ENCODE results near the gene RNU5D-1. TPM values are rescaled to one million over a fixed set of nuclear protein-coding genes. Genes with fewer than 3 reads are reported as not detected.

Gene RNU5D-1
- total RNA-seq, 1 experiment from 2014 or later: not detected

DNA sequence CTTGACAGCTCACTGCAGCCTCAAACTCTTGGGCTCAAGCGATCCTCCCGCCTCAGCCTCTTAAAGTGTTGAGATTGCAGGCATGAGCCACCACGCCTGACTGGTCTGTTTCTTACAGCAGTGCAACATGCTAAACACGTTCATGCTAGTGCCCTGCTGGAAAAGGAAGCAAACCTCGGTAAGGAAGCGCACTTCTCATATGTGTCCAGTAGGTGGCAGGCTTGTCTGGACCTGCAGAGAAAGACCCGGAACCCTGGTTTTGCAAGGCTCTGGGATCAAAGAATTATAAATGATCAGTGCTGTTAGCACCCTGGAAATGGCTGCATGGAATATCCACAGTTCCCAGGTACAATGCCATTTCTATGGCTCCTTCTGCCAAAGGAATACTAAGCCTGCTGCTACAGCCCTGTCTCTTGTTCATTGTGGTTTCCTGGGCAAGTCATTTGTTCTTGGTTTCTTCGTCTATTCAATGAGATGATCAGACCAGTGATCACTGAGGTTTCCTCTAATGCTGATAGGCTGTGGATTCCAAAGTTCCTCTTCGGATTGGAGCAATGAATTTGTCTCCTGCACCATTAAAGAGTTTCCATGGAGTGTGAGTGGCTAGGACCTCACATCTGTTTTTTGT, 15.9 kb downstream of the RNU5D-1 start:
- Histone ChIP-seq H4K8ac (replicated peaks; ENCODE audit: insufficient read length, low read depth, low read length) (no peak overlapping the region), H3K79me1 (ENCODE audit: insufficient read depth, low read depth, low read length, poor library complexity, severe bottlenecking) (no peaks in the 10 kb centered on the region), H3K4me2 (ENCODE audit: insufficient read depth, insufficient read length, low read length) (no peak overlapping the region), H4K5ac (ENCODE audit: insufficient read length, low read depth, low read length) (no peak overlapping the region), H4K20me1 (ENCODE audit: control insufficient read depth, insufficient read depth, insufficient read length) (no peaks in the 10 kb centered on the region), H3K56ac (ENCODE audit: insufficient read length, low read depth, low read length) (no peak overlapping the region), H2AFZ (ENCODE audit: low read length) (peak overlapping the region; percentile 79), H3K4ac (ENCODE audit: low read depth, low read length) (no peak overlapping the region), H3K79me2 (ENCODE audit: insufficient read depth, low read length) (no peaks in the 10 kb centered on the region), H3K27ac (ENCODE audit: insufficient read length, low read depth, low read length) (no peak overlapping the region), H3K9me3 (ENCODE audit: control insufficient read depth, low read depth, low read length) (no peaks in the 10 kb centered on the region), H3K14ac (ENCODE audit: insufficient read depth, low read length) (no peak overlapping the region), H3K4me1 (ENCODE audit: insufficient read depth, low read length) (no peaks in the 10 kb centered on the region), H2BK5ac (ENCODE audit: insufficient read length, low read length) (no peak overlapping the region), H4K91ac (ENCODE audit: insufficient read length, low read depth, low read length) (no peak overlapping the region), H2BK20ac (ENCODE audit: low read depth, low read length, poor library complexity, severe bottlenecking) (no peak overlapping the region), H3K27me3 (ENCODE audit: insufficient read depth, low read length) (no peaks in the 10 kb centered on the region), H2BK15ac (ENCODE audit: low read depth, low read length) (no peak overlapping the region), H3K9ac (ENCODE audit: extremely low read depth, insufficient read length, low read length) (no peak overlapping the region), H2AK5ac (ENCODE audit: insufficient read length, low read length) (no peak overlapping the region), H3K23ac (ENCODE audit: insufficient read length, low read depth, low read length) (no peak overlapping the region), H3K23me2 (ENCODE audit: insufficient read length, low read depth, low read length, poor library complexity, severe bottlenecking) (no peaks in the 10 kb centered on the region), H2BK12ac (ENCODE audit: insufficient read length, low read depth, low read length) (no peak overlapping the region), H3T11ph (ENCODE audit: low read length) (no peak overlapping the region), H2BK120ac (ENCODE audit: low read depth, low read length, poor library complexity, severe bottlenecking) (no peak overlapping the region), H3K18ac (ENCODE audit: insufficient read length, low read depth, low read length) (no peak overlapping the region)
- Mint-ChIP-seq H3K9me3 (no peaks in the 10 kb centered on the region; a peak in 1 of 5 replicates), H3K36me3 (ENCODE audit: insufficient read depth in 1 of 3, low read depth in 3 of 3) (no peaks in the 10 kb centered on the region), H3K27ac (no peak overlapping the region), H3K4me1 (peaks cover 0 to 4% of the 10 kb centered on the region in 2 experiments; a peak in 1 of 4 replicates), H3K4me3 (no peak overlapping the region), H3K27me3 (ENCODE audit: low read depth) (no peaks in the 10 kb centered on the region; the same call in 1 of the 2 replicates)
- WGBS (ENCODE audit: extremely low coverage, insufficient read length, low lambda C conversion rate): no CpG with 5 or more reads among the region's 9 CpGs
- TF ChIP-seq, protein P1, sequence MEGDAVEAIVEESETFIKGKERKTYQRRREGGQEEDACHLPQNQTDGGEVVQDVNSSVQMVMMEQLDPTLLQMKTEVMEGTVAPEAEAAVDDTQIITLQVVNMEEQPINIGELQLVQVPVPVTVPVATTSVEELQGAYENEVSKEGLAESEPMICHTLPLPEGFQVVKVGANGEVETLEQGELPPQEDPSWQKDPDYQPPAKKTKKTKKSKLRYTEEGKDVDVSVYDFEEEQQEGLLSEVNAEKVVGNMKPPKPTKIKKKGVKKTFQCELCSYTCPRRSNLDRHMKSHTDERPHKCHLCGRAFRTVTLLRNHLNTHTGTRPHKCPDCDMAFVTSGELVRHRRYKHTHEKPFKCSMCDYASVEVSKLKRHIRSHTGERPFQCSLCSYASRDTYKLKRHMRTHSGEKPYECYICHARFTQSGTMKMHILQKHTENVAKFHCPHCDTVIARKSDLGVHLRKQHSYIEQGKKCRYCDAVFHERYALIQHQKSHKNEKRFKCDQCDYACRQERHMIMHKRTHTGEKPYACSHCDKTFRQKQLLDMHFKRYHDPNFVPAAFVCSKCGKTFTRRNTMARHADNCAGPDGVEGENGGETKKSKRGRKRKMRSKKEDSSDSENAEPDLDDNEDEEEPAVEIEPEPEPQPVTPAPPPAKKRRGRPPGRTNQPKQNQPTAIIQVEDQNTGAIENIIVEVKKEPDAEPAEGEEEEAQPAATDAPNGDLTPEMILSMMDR (conservative IDR thresholded peaks at IDR 0.05): peak; percentile 94
- DNase-seq: peak; percentile 80

All from H9 (cell line).